Nephron progenitor cell (in vitro differentiated cells): ENCODE results near the gene UCHL3.

ENCODE experiments used
- DNase-seq: peaks from one replicate; pipeline ENCODE4 v3.0.0; 2021
- H3K27ac Mint-ChIP-seq: 2 replicates; pipeline ENCODE4 v1.8.0; 2021; ENCODE audit warnings: mild to moderate bottlenecking, moderate library complexity, mixed read lengths
- H3K27me3 Mint-ChIP-seq: 2 replicates; pipeline ENCODE4 v1.8.0; 2021; ENCODE audit warnings: mild to moderate bottlenecking, low read depth, mixed read lengths; ENCODE audit not compliant: poor library complexity
- H3K36me3 Mint-ChIP-seq: 2 replicates; pipeline ENCODE4 v1.8.0; 2021; ENCODE audit warnings: low read depth, mixed read lengths
- H3K4me1 Mint-ChIP-seq: 2 replicates; pipeline ENCODE4 v1.8.0; 2021; ENCODE audit warnings: mixed read lengths
- H3K4me3 Mint-ChIP-seq: 2 replicates; pipeline ENCODE4 v1.8.0; 2021; ENCODE audit warnings: mild to moderate bottlenecking, moderate library complexity, mixed read lengths
- H3K9me3 Mint-ChIP-seq: 2 replicates; pipeline ENCODE4 v1.8.0; 2021; ENCODE audit warnings: mild to moderate bottlenecking, moderate library complexity, mixed read lengths
- CTCF ChIP-seq: fragments of 200-600 bp; sonication (generic); IDR thresholded peaks from 2 replicates; pipeline ENCODE4 v1.5.0; 2021; ENCODE audit warnings: antibody characterized with exemption

The UCHL3 gene

GRCh38 chr13:75652726-75653125, 103.1 kb downstream of the UCHL3 start:
- no peaks in the 10 kb centered on the region for H3K4me1 Mint-ChIP-seq
- no peaks in the 10 kb centered on the region for H3K9me3 Mint-ChIP-seq
- no peaks in the 10 kb centered on the region for H3K36me3 Mint-ChIP-seq
- peaks cover 3% of the 10 kb centered on the region for H3K27me3 Mint-ChIP-seq
- TF ChIP-seq CTCF = no peak
- no peak overlapping the region for H3K4me3 Mint-ChIP-seq
- H3K27ac Mint-ChIP-seq = no peak overlapping the region
- no peak for DNase-seq
